Activated T-helper 9 cell treated with anti-CD3 and anti-CD28 coated beads, Interleukin-2, amount 50 U/mL, for 16 hours (primary cell): ENCODE data around the gene FUZ.

Experiments
- DNase-seq: peaks from one replicate; pipeline ENCODE4 v3.0.0-alpha.2; 2020; ENCODE audit warnings: low read depth

FUZ gene

DNA sequence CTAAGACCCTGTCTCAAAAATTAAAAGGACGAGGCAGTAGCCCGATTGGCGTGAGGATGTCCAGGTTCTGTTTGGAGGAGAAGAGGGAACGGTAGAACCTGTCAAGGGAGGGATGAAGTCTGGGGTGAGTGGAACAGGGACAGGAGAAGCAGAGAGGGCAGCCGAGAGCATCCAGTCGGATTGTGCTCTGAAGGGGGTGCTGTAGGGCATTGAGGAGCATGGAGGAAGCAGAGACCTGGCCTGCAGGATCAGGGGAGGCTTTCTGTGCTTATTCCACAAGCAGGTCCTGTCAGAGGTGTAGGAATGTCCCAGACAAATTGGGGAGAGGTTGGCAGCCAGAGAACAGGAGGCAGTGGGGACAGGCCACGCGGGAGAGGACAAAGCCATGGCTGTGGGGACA, 32.2 kb downstream of the FUZ start:
- no peak for DNase-seq

DNA sequence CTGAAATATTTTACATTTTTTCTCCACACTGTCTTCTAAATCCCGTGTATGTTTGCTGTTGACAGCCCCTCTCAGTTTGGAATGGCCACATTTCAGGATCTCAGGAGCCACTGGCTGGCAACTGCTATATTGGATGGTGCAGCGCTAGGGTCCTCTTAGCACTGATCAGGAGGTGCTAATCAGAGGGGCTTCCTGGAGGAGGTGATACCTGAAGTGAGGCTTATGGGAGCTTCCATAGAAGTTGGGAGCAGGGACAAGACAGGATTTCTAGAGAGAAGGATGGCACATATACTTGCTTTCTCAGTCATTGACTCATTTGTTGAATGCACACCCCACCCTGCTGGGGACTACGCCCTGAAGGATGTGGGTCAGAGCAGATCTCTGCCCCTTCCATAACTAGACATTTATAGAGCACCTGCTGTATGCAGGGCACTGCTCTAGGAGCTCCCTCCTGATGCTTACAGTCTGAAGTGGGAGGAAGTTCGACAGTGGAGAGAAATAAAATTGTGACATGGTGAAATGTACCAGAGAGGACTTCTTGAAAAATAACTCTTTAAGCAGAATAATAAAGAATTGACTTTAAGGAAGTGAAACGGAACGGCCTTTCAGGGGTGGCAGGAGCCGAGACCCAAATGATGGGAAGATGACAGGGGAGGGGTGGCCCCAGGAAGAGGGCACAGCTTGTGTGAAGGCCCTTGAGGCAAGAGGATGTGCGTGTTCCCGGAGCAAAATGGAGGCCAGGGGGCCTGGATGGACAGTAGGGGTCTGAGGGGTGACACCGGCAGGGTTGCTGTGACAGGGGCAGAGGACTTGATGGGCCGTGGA, 33.1 kb downstream of the FUZ start:
- no peak for DNase-seq

GRCh38 chr19:49776371-49776764, 36.7 kb downstream of the FUZ start:
- no peak for DNase-seq

DNA sequence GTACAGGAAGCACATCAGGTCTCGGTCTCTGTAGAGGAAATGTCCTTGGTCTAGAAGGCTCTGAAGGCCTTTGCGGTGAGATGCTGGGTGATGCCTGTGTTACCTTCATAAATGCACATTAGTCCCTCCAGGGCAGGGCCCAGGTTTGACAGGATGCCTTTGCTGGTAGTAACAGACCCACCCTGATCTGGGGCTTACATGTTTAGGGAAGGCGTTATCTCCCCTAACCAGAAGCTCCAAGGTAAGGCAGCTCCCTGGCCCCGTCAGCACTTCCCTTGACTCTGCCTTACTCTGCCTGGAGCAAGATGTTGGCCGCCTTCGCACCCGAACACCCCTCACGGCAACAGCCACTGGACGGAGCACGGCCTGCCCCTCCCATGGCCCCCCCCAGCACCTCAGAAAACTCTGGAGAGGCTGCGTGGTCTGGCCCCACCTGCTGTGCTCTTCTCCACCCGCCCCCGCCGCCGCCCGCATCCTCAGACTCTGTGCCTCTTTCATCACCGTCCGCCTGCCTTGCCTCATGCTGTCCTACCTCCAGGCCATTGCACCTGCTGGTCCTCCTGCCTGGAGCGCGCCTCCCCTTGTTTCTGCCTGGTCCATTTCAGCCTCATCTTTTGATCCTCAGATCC, 37.2 kb downstream of the FUZ start:
- no peak for DNase-seq

GRCh38 chr19:49774969-49775368, 38.1 kb downstream of the FUZ start:
- no peak for DNase-seq

GRCh38 chr19:49773663-49774350, 39.3 kb downstream of the FUZ start:
- no peak for DNase-seq

GRCh38 chr19:49772850-49773432, 40.2 kb downstream of the FUZ start:
- no peak for DNase-seq

GRCh38 chr19:49771674-49772139, 41.4 kb downstream of the FUZ start:
- no peak for DNase-seq

DNA sequence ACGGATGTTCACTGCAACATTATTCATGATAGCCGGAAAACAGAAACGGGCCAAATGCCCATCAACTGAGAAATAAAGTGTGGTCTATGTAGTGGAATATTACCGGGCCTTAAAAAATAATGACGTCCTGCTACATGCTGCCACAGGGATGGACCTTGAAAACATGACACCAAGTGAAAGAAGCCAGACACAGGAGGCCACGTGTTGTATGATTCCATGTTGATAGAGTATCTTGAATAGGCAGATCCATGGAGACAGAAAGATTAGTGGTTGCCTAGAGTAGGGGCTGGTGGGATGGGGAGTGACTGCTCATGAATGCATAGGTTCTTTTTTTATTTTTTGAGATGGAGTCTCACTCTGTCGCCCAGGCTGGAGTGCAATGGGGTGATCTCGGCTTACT, 42.6 kb downstream of the FUZ start:
- DNase-seq, result no peak

GRCh38 chr19:49767967-49768581, 45.0 kb downstream of the FUZ start:
- DNase-seq, result no peak

- no peak for DNase-seq
These were observed 45.7 kb downstream of the FUZ start for GRCh38 chr19:49767381-49767780.

DNA sequence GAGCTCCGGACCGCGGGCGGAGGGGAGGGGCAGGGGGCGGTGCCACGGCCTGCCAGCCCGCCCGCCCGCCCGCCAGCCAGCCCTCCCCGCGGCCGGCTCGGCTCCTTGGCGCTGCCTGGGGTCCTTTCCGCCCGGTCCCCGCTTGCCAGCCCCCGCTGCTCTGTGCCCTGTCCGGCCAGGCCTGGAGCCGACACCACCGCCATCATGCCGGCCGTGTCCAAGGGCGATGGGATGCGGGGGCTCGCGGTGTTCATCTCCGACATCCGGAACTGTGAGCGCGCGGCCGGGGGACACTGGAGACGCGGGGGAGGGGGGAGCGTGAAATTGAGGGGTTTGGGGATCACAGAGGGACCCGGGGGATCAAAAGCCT, 46.2 kb downstream of the FUZ start, which contains the start of gene AP2A1:
AP2A1 (plus strand) TSS at position 72 of the 370 bp plus-strand sequence; CDS start at position 205, 133 bp downstream.
- no peak for DNase-seq

DNA sequence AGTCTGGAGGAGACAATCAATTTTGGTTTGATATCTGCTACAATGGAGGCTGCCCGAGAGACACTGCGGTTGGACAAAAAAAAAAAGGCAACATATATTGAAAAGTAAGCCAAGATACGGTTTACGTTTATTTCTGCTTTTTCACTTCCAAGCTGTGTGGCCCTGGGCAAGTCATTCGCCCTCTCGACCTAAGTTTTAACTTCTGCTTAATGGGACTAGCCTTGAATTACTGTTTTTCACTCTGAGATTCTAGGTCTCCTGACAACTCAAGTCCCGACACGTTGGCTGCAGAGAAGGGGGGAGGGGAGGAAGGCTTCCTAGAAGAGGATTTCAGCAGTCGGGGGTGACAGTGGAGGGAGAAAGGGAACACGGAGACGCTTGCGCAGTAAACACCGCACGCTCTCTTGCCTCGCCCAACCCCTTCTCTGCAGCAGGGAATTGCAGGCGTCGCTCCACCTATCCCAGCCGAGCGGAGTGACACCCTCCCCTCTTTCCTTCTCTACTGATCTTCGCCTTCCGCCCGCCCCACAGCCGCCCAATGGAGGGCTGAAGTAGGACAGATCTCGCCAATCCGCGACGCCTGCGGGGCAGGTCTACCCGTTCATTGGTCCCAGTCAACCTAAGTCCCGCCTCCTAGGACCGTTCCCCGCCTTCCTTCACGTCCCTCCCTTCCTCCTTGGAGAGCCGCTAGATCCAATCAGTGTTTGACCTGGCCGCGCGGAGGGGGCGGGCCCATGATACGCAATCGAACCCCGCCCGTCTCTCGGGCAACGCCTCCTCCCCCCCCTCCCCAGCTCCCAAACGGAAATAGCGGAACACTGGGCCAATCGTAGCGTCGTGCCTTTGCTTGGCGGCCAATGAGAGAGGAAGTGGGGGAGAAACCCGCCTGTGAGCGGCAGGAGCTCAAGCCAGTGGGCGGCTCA, 46.8 kb downstream of the FUZ start:
- peak; percentile 99 for DNase-seq

- no peak for DNase-seq
These were observed 48.8 kb downstream of the FUZ start for GRCh38 chr19:49764341-49764740.

- DNase-seq, result no peak
These were observed 49.9 kb downstream of the FUZ start, which contains the start of gene TSKS for GRCh38 chr19:49763230-49763629. Gene TSKS (minus strand): TSS chr19:49763306. CDS start chr19:49763247, 59 bp downstream.

- DNase-seq, result no peak
These were observed 51.3 kb downstream of the FUZ start for GRCh38 chr19:49761625-49762311.

DNA sequence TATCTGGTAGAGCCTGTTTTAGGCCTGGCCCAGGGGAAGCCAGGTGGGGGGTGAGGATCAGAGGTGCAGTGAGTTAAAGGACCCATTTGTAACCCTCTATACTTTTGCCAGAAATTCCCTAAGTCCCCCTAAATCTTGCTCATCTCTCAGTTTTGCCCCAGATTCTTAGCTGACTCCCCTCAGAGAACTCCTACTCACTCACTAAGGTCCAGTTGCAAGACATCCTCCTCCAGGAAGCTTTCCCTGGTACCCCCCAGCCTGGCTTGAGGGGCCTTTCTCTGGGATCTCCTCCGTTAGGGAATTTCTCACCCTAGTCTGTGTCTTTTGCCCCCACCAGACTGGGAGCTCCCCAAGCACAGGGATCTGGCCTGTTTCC, 51.9 kb downstream of the FUZ start:
- no peak for DNase-seq

- no peak for DNase-seq
These were observed 54.8 kb downstream of the FUZ start for GRCh38 chr19:49758292-49758691.
